ENCODE results near the gene SEPTIN3.
"Not testable (repeated sequence)": the region's sequence is repeated elsewhere in the genome, so short reads cannot be mapped to it uniquely, and the experiment has no call there.

The SEPTIN3 gene

GRCh38 chr22:41943661-41944209 is 25.5 kb upstream of the SEPTIN3 start:
- DNase-seq (ENCODE audit: low read depth) = no peak

GRCh38 chr22:41946629-41947423 is 22.4 kb upstream of the SEPTIN3 start, which contains the start of gene CENPM:
Gene CENPM, minus strand, starts transcription at chr22:41947152. Its CDS starts 76 bp downstream, at chr22:41947076.
- DNase-seq (ENCODE audit: low read depth) = peak; percentile 79

- no peak for DNase-seq (ENCODE audit: low read depth)
Observed at GRCh38 chr22:41947424-41948080, 21.7 kb upstream of the SEPTIN3 start.

GRCh38 chr22:41948142-41948541 is 21.1 kb upstream of the SEPTIN3 start:
- DNase-seq (ENCODE audit: low read depth) = no peak

GRCh38 chr22:41948928-41949296 is 20.3 kb upstream of the SEPTIN3 start:
- DNase-seq (ENCODE audit: low read depth) = not testable (repeated sequence)

GRCh38 chr22:41949297-41949965 is 19.8 kb upstream of the SEPTIN3 start:
- DNase-seq (ENCODE audit: low read depth) = no peak

- no peak for DNase-seq (ENCODE audit: low read depth)
Observed at GRCh38 chr22:41951898-41952474, 17.3 kb upstream of the SEPTIN3 start, which contains the start of gene SMIM45. Gene SMIM45, plus strand, starts transcription at chr22:41952150.

- DNase-seq (ENCODE audit: low read depth) = no peak
Observed at GRCh38 chr22:41952713-41953112, 16.5 kb upstream of the SEPTIN3 start.

GRCh38 chr22:41957941-41958556 is 11.2 kb upstream of the SEPTIN3 start:
- no peak for DNase-seq (ENCODE audit: low read depth)

- no peak for DNase-seq (ENCODE audit: low read depth)
Observed at GRCh38 chr22:41963453-41964111, 5.7 kb upstream of the SEPTIN3 start.

GRCh38 chr22:41964112-41964491 is 5.1 kb upstream of the SEPTIN3 start:
- no peak for DNase-seq (ENCODE audit: low read depth)

GRCh38 chr22:41966225-41966606 is 3.0 kb upstream of the SEPTIN3 start:
- DNase-seq (ENCODE audit: low read depth) = no peak

GRCh38 chr22:41966607-41967240 is 2.5 kb upstream of the SEPTIN3 start:
- peak; percentile 92 for DNase-seq (ENCODE audit: low read depth)

GRCh38 chr22:41968601-41969000 is 642 bp upstream of the SEPTIN3 start:
- no peak for DNase-seq (ENCODE audit: low read depth)

- no peak for DNase-seq (ENCODE audit: low read depth)
Observed at GRCh38 chr22:41970601-41971000, 1.4 kb downstream of the SEPTIN3 start.

GRCh38 chr22:41971431-41971830 is 2.2 kb downstream of the SEPTIN3 start:
- no peak for DNase-seq (ENCODE audit: low read depth)

GRCh38 chr22:41974691-41975290 is 5.5 kb downstream of the SEPTIN3 start:
- DNase-seq (ENCODE audit: low read depth) = no peak

- DNase-seq (ENCODE audit: low read depth) = no peak
Observed at GRCh38 chr22:41975299-41976069, 6.2 kb downstream of the SEPTIN3 start.

GRCh38 chr22:41976070-41976901 is 7.0 kb downstream of the SEPTIN3 start:
- no peak for DNase-seq (ENCODE audit: low read depth)
